Measurements from ENCODE around the gene OR2B2.
"Not testable (repeated sequence)": the region's sequence is repeated elsewhere in the genome, so short reads cannot be mapped to it uniquely, and the experiment has no call there.

OR2B2 gene

DNA sequence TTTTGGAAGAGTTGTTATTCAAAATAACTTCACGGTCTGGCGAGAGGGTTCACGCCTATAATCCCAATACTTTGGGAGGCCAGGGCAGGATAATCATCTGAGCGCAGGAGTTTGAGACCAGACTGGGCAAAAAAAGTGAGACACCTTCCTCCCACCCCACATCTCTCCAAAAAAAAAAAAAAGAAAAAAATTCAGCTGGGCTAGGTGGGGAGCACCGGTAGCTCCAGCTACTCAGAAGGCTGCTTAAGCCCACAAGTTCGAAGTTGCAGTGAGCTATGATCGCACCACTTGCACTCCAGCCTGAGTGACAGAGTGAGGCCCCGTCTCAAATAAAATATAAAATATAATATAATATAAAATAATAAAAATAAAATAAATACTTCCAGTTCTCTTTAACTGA, 10.4 kb downstream of the OR2B2 start:
- no peak overlapping the region for H2AFZ ChIP-seq (ENCODE audit: low read depth, low read length, severe bottlenecking)
- no peak overlapping the region for H3K4me3 ChIP-seq (ENCODE audit: insufficient read depth, low read length, poor library complexity, severe bottlenecking)
- H3K9me3 ChIP-seq (ENCODE audit: insufficient read depth, low read length), result no peaks in the 10 kb centered on the region
- no peak overlapping the region for H3K9ac ChIP-seq (ENCODE audit: low read length)
- no peak for TF ChIP-seq EZH2phosphoT487 (conservative IDR thresholded peaks at IDR 0.05; ENCODE audit: low read length)
- TF ChIP-seq, protein P1, sequence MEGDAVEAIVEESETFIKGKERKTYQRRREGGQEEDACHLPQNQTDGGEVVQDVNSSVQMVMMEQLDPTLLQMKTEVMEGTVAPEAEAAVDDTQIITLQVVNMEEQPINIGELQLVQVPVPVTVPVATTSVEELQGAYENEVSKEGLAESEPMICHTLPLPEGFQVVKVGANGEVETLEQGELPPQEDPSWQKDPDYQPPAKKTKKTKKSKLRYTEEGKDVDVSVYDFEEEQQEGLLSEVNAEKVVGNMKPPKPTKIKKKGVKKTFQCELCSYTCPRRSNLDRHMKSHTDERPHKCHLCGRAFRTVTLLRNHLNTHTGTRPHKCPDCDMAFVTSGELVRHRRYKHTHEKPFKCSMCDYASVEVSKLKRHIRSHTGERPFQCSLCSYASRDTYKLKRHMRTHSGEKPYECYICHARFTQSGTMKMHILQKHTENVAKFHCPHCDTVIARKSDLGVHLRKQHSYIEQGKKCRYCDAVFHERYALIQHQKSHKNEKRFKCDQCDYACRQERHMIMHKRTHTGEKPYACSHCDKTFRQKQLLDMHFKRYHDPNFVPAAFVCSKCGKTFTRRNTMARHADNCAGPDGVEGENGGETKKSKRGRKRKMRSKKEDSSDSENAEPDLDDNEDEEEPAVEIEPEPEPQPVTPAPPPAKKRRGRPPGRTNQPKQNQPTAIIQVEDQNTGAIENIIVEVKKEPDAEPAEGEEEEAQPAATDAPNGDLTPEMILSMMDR (IDR thresholded peaks at IDR 0.05; ENCODE audit: insufficient read depth, low read length, poor library complexity, severe bottlenecking), result no peak
- H3K36me3 ChIP-seq (ENCODE audit: low read length), result no peaks in the 10 kb centered on the region
- H3K4me2 ChIP-seq (ENCODE audit: low read depth, low read length, poor library complexity, severe bottlenecking), result peak overlapping the region; percentile 91
- H3K27me3 ChIP-seq (ENCODE audit: low read length), result no peaks in the 10 kb centered on the region
- no peaks in the 10 kb centered on the region for H3K9me2 ChIP-seq (replicated peaks; ENCODE audit: insufficient read depth, low read length)
- H3K27ac ChIP-seq (ENCODE audit: low read depth, low read length), result no peak overlapping the region
- H4K20me1 ChIP-seq (ENCODE audit: low read depth, low read length), result no peaks in the 10 kb centered on the region
- peaks cover 3% of the 10 kb centered on the region; the same call in 1 of the 2 replicates for H3F3A ChIP-seq (ENCODE audit: insufficient read depth)
- no peaks in the 10 kb centered on the region for H3K79me2 ChIP-seq (ENCODE audit: insufficient read depth, low read length)

DNA sequence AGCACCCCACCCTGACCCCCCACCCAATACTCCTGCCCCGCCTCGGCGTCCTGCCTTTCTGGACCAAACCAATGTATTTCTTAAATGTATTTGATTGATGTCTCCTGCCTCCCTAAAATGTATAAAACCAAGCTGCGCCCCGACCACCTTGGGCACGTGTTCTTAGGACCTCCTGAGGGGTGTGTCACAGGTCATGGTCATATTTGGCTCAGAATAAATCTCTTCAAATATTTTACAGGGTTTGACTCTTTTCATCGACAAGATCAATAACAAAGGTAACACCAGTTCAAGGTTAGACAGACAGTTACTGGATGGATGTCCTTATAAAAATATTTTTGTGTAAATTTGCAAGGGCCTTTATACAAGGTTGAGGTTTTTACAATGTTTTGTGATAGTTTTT, 12.0 kb downstream of the OR2B2 start:
- not testable (repeated sequence) for H3K79me2 ChIP-seq (ENCODE audit: insufficient read depth, low read length); H3K27ac ChIP-seq (ENCODE audit: low read depth, low read length); H3F3A ChIP-seq (ENCODE audit: insufficient read depth); H3K4me2 ChIP-seq (ENCODE audit: low read depth, low read length, poor library complexity, severe bottlenecking); H3K9ac ChIP-seq (ENCODE audit: low read length); H3K4me3 ChIP-seq (ENCODE audit: insufficient read depth, low read length, poor library complexity, severe bottlenecking); H3K9me2 ChIP-seq (replicated peaks; ENCODE audit: insufficient read depth, low read length); H3K27me3 ChIP-seq (ENCODE audit: low read length); H4K20me1 ChIP-seq (ENCODE audit: low read depth, low read length); H3K36me3 ChIP-seq (ENCODE audit: low read length); H2AFZ ChIP-seq (ENCODE audit: low read depth, low read length, severe bottlenecking); H3K9me3 ChIP-seq (ENCODE audit: insufficient read depth, low read length)

DNA sequence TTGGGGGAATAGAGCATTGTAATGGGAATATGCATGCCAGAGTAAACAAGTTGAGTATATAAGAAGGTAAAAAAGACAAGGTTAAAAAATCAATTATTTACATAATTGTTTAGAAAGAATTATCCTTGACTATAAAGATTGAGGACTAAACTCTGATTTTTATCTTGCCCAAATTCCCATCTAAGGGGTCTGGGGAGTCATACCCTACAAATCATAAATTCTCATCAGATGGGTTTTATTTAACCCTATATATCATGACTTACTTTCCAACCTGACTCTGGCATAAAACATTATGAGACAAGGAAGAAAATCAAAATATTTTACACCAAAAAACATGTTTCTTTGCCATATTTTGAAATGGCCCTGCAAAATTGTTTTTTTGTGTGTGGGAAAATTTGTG, 12.7 kb downstream of the OR2B2 start:
- no peaks in the 10 kb centered on the region for H3K36me3 ChIP-seq (ENCODE audit: low read length)
- H3K4me2 ChIP-seq (ENCODE audit: low read depth, low read length, poor library complexity, severe bottlenecking), result no peak overlapping the region
- peaks cover 13% of the 10 kb centered on the region for H3F3A ChIP-seq (ENCODE audit: insufficient read depth)
- H4K20me1 ChIP-seq (ENCODE audit: low read depth, low read length), result no peaks in the 10 kb centered on the region
- no peak overlapping the region for H3K9ac ChIP-seq (ENCODE audit: low read length)
- no peak overlapping the region for H3K4me3 ChIP-seq (ENCODE audit: insufficient read depth, low read length, poor library complexity, severe bottlenecking)
- no peak for TF ChIP-seq EZH2phosphoT487 (conservative IDR thresholded peaks at IDR 0.05; ENCODE audit: low read length)
- H3K9me3 ChIP-seq (ENCODE audit: insufficient read depth, low read length), result no peaks in the 10 kb centered on the region
- H2AFZ ChIP-seq (ENCODE audit: low read depth, low read length, severe bottlenecking), result no peak overlapping the region
- H3K9me2 ChIP-seq (replicated peaks; ENCODE audit: insufficient read depth, low read length), result no peaks in the 10 kb centered on the region
- no peaks in the 10 kb centered on the region for H3K79me2 ChIP-seq (ENCODE audit: insufficient read depth, low read length)
- H3K27me3 ChIP-seq (ENCODE audit: low read length), result no peaks in the 10 kb centered on the region
- no peak overlapping the region for H3K27ac ChIP-seq (ENCODE audit: low read depth, low read length)

DNA sequence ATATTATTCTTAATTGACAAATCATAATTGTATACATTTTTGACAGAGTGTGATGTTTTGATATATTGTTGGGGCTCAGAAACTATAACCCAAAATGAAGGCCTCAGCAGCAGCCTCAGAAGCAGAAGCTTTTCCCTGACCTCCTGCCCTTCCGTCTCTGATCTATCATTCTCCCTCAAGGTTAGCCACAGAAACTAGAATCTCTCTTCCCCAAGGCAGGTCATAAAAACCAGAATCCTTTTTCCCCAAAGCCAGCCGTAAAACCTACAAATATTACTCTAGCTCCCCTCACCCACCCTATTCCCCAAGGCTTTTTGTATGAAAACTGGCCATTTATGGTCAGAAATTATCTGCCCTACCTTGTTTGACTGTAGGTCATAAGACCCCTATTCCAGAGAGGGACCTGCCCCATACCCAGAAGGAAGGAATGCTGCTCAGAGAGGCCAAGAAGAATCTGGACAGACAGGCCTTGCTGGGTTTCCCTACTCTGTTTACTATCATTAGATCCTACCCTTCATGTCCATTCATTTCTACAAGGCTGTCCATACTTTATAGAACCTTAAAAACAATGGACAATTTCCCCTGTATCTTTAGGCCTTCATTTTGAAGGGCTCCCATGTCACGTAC, 14.5 kb downstream of the OR2B2 start:
- H3K9ac ChIP-seq (ENCODE audit: low read length), result no peak overlapping the region
- no peak overlapping the region for H3K4me2 ChIP-seq (ENCODE audit: low read depth, low read length, poor library complexity, severe bottlenecking)
- no peaks in the 10 kb centered on the region for H3K9me3 ChIP-seq (ENCODE audit: insufficient read depth, low read length)
- H2AFZ ChIP-seq (ENCODE audit: low read depth, low read length, severe bottlenecking), result no peak overlapping the region
- no peak for TF ChIP-seq EZH2phosphoT487 (conservative IDR thresholded peaks at IDR 0.05; ENCODE audit: low read length)
- TF ChIP-seq, protein P1 (IDR thresholded peaks at IDR 0.05; ENCODE audit: insufficient read depth, low read length, poor library complexity, severe bottlenecking), result no peak
- no peak overlapping the region for H3K4me3 ChIP-seq (ENCODE audit: insufficient read depth, low read length, poor library complexity, severe bottlenecking)
- no peaks in the 10 kb centered on the region for H3K79me2 ChIP-seq (ENCODE audit: insufficient read depth, low read length)
- no peaks in the 10 kb centered on the region for H3K27me3 ChIP-seq (ENCODE audit: low read length)
- no peaks in the 10 kb centered on the region for H3K36me3 ChIP-seq (ENCODE audit: low read length)
- H3K27ac ChIP-seq (ENCODE audit: low read depth, low read length), result no peak overlapping the region
- H4K20me1 ChIP-seq (ENCODE audit: low read depth, low read length), result no peaks in the 10 kb centered on the region
- peaks cover 25% of the 10 kb centered on the region for H3F3A ChIP-seq (ENCODE audit: insufficient read depth)
- H3K9me2 ChIP-seq (replicated peaks; ENCODE audit: insufficient read depth, low read length), result no peaks in the 10 kb centered on the region
